NT2/D1 (cell line): ENCODE results near the gene COIL.

Experiments used
- DNase-seq: peaks from one replicate; pipeline ENCODE4 v3.0.0-alpha.2; 2011; ENCODE audit warnings: low read depth, low spot score
- H3K27me3 ChIP-seq: 2 replicates; pipeline ENCODE4 v1.6.0; 2011; ENCODE audit warnings: mild to moderate bottlenecking; ENCODE audit not compliant: insufficient read length, insufficient read depth
- H3K36me3 ChIP-seq: 2 replicates; pipeline ENCODE4 v1.6.1; 2011; ENCODE audit warnings: mild to moderate bottlenecking, low read length, mixed read lengths; ENCODE audit not compliant: insufficient read depth, insufficient read length
- H3K4me1 ChIP-seq: 2 replicates; pipeline ENCODE4 v1.5.1; 2011; ENCODE audit not compliant: insufficient read depth, insufficient read length
- H3K4me3 ChIP-seq: 2 replicates; pipeline ENCODE4 v1.5.1; 2011; ENCODE audit warnings: low read depth; ENCODE audit not compliant: insufficient read length
- H3K9ac ChIP-seq: 2 replicates; pipeline ENCODE4 v1.6.0; 2011; ENCODE audit warnings: low read depth; ENCODE audit not compliant: insufficient read length
- H3K9me3 ChIP-seq: 2 replicates; pipeline ENCODE4 v1.5.1; 2011; ENCODE audit warnings: mild to moderate bottlenecking, low read length; ENCODE audit not compliant: insufficient read depth
- SUZ12 ChIP-seq: IDR thresholded peaks from 2 replicates; pipeline ENCODE4 v1.6.1; 2011; ENCODE audit not compliant: insufficient read length, insufficient read depth; ENCODE audit errors: extremely low read depth
- YY1 ChIP-seq: IDR thresholded peaks from 2 replicates; pipeline ENCODE4 v1.6.1; 2011; ENCODE audit not compliant: insufficient read length, insufficient read depth
- ZNF274 ChIP-seq: IDR thresholded peaks from 2 replicates; pipeline ENCODE4 v1.6.1; 2011; ENCODE audit warnings: mild to moderate bottlenecking, low read depth, low read length

COIL gene

DNA sequence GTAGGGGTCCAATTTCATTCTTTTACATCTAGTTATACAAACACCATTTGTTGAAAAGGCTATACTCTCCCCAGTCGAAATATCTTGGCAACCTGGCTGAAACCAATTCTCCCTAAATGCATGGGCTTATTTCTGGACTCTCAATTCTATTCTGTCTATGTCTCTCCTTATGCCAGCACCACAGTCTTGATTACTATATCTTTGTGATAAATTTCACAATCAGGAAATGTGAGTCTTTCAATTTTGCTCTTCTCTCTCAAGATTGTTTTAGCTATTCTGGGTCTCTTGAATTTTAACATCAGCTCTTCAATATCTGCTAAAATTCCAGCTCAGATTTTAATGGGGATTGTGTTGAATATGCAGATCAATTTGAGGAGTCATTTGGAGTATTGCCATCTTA is 41.1 kb downstream of the COIL start:
- peaks cover 21% of the 10 kb centered on the region for H3K9me3 ChIP-seq
- H3K36me3 ChIP-seq: no peaks in the 10 kb centered on the region
- TF ChIP-seq SUZ12: no peak
- TF ChIP-seq YY1: no peak
- TF ChIP-seq ZNF274: no peak
- no peak for DNase-seq
- no peak overlapping the region for H3K4me3 ChIP-seq
- peaks cover 23% of the 10 kb centered on the region for H3K27me3 ChIP-seq
- no peaks in the 10 kb centered on the region for H3K4me1 ChIP-seq
- no peak overlapping the region for H3K9ac ChIP-seq

DNA sequence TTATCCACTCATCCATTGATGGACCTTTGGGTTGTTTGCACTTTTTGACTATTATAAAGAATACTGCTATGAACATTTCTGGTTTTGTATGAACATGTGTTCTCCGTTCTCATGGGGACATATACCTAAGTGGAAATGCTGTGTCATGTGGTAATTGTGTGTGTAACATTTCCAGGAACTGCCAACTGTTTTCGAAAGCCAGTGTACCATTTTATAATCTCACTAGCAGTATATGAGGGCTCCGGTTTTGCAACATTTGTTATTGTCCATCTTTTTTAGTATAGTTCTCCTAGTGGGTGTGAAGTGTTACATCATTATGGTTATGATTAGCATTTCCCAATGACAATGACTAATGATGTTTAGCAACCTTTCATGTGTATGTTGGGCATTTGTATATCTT is 41.9 kb downstream of the COIL start:
- Histone ChIP-seq H3K9me3 (peaks cover 21% of the 10 kb centered on the region), H3K36me3 (no peaks in the 10 kb centered on the region), H3K4me3 (no peak overlapping the region), H3K9ac (no peak overlapping the region), H3K4me1 (no peaks in the 10 kb centered on the region), H3K27me3 (peaks cover 30% of the 10 kb centered on the region)
- TF ChIP-seq ZNF274: no peak
- TF ChIP-seq SUZ12: no peak
- no peak for TF ChIP-seq YY1
- DNase-seq: no peak

DNA sequence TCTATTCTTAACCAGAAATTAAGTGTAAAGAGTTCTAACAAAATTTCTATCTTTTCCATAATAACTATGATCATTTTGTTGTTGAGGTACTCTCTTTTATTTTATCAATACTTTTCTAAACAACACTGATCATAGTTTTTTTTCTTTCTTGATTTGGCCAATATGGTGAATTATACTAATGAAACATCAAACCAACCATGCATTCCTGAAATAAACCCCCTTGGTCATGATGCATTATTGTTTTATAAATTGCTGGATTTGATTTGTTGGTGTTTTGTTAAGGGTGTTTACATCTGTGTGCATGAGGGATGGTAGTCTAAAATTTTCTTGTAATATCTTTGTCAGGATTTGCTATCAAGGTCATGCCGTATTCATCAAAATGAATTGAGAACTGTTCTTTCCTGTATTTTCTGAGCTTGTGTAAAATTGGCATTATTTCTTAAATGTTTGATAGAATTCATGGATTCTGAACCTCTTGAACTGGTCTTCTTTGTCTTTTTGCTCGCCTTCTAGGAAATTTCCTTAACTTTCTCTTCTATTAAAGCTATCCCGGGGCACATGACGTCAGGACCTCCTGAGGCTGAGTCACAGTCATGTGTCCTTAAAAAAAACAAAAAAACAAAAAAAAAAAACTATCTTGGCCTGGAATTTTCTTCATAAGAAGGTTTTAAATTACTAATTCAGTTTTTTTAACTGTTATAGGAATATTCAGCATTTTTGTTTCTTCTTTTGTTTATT is 43.1 kb downstream of the COIL start:
- peaks cover 21% of the 10 kb centered on the region for H3K9me3 ChIP-seq

DNA sequence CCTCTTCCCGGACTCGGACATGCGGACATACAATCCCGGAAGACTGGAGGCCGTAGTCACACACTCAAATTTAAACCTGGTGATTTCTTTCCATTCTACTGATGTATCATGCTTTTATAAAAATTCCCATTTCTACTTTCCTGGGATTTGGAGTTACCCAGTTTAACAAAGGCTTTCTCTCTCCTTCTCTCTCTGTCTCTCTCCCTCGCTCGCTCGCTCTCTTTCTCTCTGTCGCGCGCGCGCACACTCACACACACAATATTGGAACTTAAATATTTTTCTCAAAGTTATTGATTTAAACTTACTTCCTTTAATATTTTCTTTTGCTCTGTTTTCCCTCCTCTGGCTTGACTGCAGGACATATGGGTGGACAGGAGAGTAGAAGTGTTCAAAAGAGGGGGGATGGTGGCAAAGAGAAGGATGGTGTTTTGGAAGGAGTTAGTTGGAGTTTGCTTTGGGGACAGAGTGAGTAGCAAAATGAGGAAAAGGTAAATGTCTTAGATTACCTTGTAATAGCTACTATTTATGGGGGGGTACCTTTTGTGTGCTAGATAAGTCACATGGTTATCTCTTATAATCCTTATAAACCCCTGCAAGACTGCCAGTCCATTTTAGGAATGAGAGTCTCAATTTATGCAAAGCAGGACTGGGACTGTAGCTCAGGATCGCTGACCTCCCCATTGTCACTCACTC is 46.1 kb downstream of the COIL start:
- peak overlapping the region; percentile 94 for H3K4me3 ChIP-seq
- peaks cover 21% of the 10 kb centered on the region for H3K9me3 ChIP-seq
- H3K27me3 ChIP-seq: peaks cover 49% of the 10 kb centered on the region
- peaks cover 2% of the 10 kb centered on the region for H3K4me1 ChIP-seq
- H3K36me3 ChIP-seq: no peaks in the 10 kb centered on the region
- no peak for DNase-seq
- peak overlapping the region; percentile 93 for H3K9ac ChIP-seq
- TF ChIP-seq ZNF274 (no peak), SUZ12 (no peak), YY1 (no peak)

More for the DNA sequence above, 43.1 kb downstream of the COIL start:
- no peak for DNase-seq
- Histone ChIP-seq H3K36me3 (no peaks in the 10 kb centered on the region), H3K4me1 (no peaks in the 10 kb centered on the region), H3K4me3 (no peak overlapping the region), H3K9ac (no peak overlapping the region), H3K27me3 (peaks cover 42% of the 10 kb centered on the region)
- TF ChIP-seq ZNF274: no peak
- TF ChIP-seq SUZ12: no peak
- no peak for TF ChIP-seq YY1

DNA sequence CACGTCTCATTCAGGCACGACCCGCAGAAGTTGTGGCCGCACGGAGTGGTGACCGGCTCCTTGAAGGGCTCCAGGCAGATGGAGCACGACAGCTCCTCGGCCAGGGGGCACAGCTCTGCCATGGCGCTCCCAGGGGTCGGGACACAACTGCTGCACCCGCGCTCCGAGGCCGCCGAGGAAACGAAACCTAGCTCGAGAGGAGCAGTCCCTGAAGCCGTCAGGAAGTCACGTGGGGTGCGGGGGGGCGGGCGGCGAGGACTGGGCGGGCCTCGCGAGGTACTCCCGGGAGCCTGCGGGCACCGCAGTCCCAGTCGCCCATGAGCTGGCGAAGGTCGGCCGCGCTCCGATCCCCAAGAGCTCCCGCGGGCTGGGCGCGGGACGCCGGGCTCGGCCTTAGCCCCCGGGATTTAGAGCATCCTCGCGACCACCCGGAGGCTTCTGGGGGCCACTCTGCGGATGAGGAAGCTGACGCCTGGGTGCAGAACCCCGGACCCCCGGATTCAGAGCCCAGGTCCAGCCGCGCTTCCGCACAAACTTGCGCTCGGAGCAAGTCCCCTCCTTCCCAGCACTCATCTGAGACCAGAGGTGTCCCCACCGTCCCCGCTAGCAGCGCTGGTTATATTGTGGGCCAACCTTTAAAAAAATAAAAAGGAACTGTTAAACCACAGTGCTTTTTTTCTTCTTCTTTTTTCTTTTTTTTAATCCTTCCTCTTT is 46.8 kb downstream of the COIL start, which contains the start of gene TRIM25:
Gene TRIM25 (minus strand): TSS at position 183 of the 714 bp plus-strand sequence. CDS start 61 bp downstream, at position 122.
- DNase-seq: peak; percentile 46
- Histone ChIP-seq H3K36me3 (no peaks in the 10 kb centered on the region), H3K9ac (peak within 1 kb of the TSS; percentile 93), H3K4me3 (peak within 1 kb of the TSS; percentile 94), H3K9me3 (peaks cover 21% of the 10 kb centered on the region), H3K27me3 (peaks cover 49% of the 10 kb centered on the region), H3K4me1 (peaks cover 2% of the 10 kb centered on the region)
- no peak for TF ChIP-seq SUZ12

DNA sequence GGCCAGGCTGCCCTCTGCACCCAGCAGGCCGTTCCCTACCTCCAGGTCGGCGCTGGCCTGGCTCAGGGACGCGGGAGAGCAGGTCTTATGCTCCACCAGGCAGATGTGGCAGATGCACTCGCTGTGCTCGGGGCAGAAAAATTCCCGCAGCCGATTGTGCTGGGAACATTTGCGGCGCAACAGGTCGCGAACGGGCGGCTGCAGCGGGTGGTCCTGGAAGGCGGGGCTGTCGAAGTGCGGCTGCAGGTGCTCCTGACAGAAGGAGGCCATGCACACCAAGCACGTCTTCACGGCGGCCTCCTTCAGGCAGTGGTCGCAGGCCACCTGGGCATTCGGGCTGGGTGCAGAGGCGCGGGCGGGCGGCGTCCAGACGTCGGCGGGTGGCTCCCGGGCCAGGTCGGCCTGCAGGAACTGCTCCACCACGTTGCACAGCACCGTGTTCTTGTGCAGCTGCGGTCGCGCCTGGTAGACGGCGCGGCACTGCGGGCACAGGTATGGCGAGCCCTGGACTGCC is 47.4 kb downstream of the COIL start:
- TF ChIP-seq YY1: no peak
- no peak for TF ChIP-seq ZNF274
- no peak for TF ChIP-seq SUZ12
- peaks cover 2% of the 10 kb centered on the region for H3K4me1 ChIP-seq
- H3K27me3 ChIP-seq: peaks cover 49% of the 10 kb centered on the region
- DNase-seq: no peak
- peak overlapping the region; percentile 92 for H3K9ac ChIP-seq
- H3K4me3 ChIP-seq: peak overlapping the region; percentile 94
- no peaks in the 10 kb centered on the region for H3K36me3 ChIP-seq
- peaks cover 15% of the 10 kb centered on the region for H3K9me3 ChIP-seq

DNA sequence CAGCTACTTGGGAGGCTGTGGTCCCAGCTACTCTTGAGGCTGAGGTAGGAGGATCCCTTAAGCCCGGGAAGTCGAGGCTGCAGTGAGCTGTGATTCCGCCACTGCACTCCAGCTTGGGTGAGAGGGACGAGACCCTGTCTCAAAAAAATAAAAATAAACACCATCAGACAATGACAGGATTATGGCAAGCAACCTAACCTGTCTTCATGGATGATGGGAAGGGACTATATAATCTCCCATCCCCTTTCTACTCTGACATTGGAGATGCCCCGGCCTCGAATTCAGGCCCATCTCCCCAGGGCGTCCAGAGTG is 47.9 kb downstream of the COIL start:
- no peak for DNase-seq
- Histone ChIP-seq H3K9me3 (peaks cover 10% of the 10 kb centered on the region), H3K9ac (peak overlapping the region; percentile 92), H3K36me3 (peaks cover 3% of the 10 kb centered on the region), H3K4me3 (peak overlapping the region; percentile 94), H3K4me1 (peaks cover 2% of the 10 kb centered on the region), H3K27me3 (peaks cover 49% of the 10 kb centered on the region)
- TF ChIP-seq SUZ12 (no peak), YY1 (no peak), ZNF274 (no peak)
